ENCODE data around the gene PIM1. TPM values are rescaled to one million over a fixed set of nuclear protein-coding genes. Genes with fewer than 3 reads are reported as not detected.

PIM1 gene
- total and polyA plus RNA-seq, 10 of the 15 experiments (the other 5 are each of a cell fraction or from before 2014, with no cell fraction given), result 0.66 to 33.9 (median 10.2) TPM

- TF ChIP-seq TCF3 (IDR thresholded peaks at IDR 0.05; ENCODE audit: borderline replicate concordance, insufficient read depth, low read depth, low read length) (no peak), KLF5 (IDR thresholded peaks at IDR 0.05; ENCODE audit: partially characterized antibody) (no peak), MEF2A (IDR thresholded peaks at IDR 0.05; ENCODE audit: insufficient read depth, low read depth, low read length) (no peak), JUNB (IDR thresholded peaks at IDR 0.05) (no peak), NR2F1 (conservative IDR thresholded peaks at IDR 0.05) (no peak), WRNIP1 (IDR thresholded peaks at IDR 0.05; ENCODE audit: borderline replicate concordance, low read depth, low read length) (no peak), SRF (IDR thresholded peaks at IDR 0.05; ENCODE audit: low read depth in 2 of 2, low read length in 2 of 2) (no peak), ZNF217 (IDR thresholded peaks at IDR 0.05) (no peak), CBX3 (IDR thresholded peaks at IDR 0.05; ENCODE audit: borderline replicate concordance, low read depth) (no peak), ELK1 (IDR thresholded peaks at IDR 0.05; ENCODE audit: low read depth, low read length) (no peak)
Observed at GRCh38 chr6:37129566-37129965, 40.4 kb upstream of the PIM1 start (continued).

DNA sequence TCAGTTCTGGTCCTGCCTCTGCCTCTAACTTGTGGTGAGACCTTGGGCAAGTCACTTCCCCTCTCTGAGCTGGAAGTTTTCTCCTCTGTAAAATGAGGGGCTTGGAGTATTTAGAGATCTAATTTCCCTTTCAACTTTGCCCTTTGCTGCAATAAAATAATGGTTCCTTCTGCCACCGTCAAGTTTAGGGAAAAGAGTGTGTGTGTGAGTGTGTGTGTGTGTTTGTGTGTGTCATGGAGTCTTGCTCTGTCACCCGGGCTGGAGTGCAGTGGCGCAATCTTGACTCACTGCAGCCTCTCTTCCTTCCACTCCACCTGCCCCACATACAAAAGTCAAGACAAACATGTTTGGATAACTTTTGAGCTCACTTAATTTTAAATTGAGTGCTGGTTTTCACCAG lies 39.2 kb upstream of the PIM1 start:
- no peak overlapping the region for H2AFZ ChIP-seq (ENCODE audit: control insufficient read depth, low read depth, low read length)
- no peak overlapping the region for H3K4me2 ChIP-seq (ENCODE audit: control insufficient read depth, insufficient read depth)
- WGBS (ENCODE audit: insufficient coverage, insufficient replicate concordance, low lambda C conversion rate, missing lambda C conversion rate), result 100% methylated on average over 3 of the region's 3 CpGs
- BruUV-seq (replicated peaks), result no TSS peak
- ChIA-PET SMC1A (ENCODE audit: uncharacterized antibody, unreplicated experiment) (interaction anchor here (0.9 to 2.7 kb wide), 5 partner anchors 38 to 80 kb away, joined by 3 to 17 read pairs (median 5); partner anchors contain the start of gene PIM1), CTCF (interaction anchor here (0.6 to 3.2 kb wide), 6 partner anchors 11 to 113 kb away, joined by 3 to 15 read pairs (median 3); no protein-coding TSS in a partner anchor), POLR2A (interaction anchor here (0.6 kb wide), 1 partner anchor 9 kb away, joined by 3 read pairs; no protein-coding TSS in a partner anchor), RAD21 (ENCODE audit: unreplicated experiment) (interaction anchor here (0.6 to 4.6 kb wide), 6 partner anchors 20 to 80 kb away, joined by 3 to 41 read pairs (median 4); partner anchors contain the start of gene PIM1)
- FAIRE-seq (no peak), DNase-seq (ENCODE audit: low read depth, low spot score) (no peak), ATAC-seq (no peak)
- H3K4me1 ChIP-seq (ENCODE audit: control insufficient read depth, insufficient read depth, low read length), result peaks cover 15% of the 10 kb centered on the region; the same call in 1 of the 2 replicates
- no peaks in the 10 kb centered on the region for H3K79me2 ChIP-seq (ENCODE audit: control insufficient read depth, insufficient read depth, low read length)
- H3K9ac ChIP-seq (ENCODE audit: control insufficient read depth, insufficient read depth, low read length), result no peak overlapping the region
- H3K27ac ChIP-seq (ENCODE audit: control insufficient read depth, insufficient read depth), result no peak overlapping the region
- H3K27me3 ChIP-seq (replicated peaks in 1 of 2; ENCODE audit: control insufficient read depth in 2 of 2, insufficient read depth in 2 of 2, low read length in 1 of 2), result no peaks in the 10 kb centered on the region
- no peaks in the 10 kb centered on the region for H4K20me1 ChIP-seq (ENCODE audit: control insufficient read depth, insufficient read depth)
- H3K4me3 ChIP-seq, result no peak overlapping the region
- intact Hi-C loops (cut with micrococcal nuclease; ENCODE audit: unreplicated experiment) (no loop called here), in situ Hi-C loops (cut with MboI) (no loop called here)
- no peaks in the 10 kb centered on the region for H3K36me3 ChIP-seq (ENCODE audit: control insufficient read depth in 2 of 2, insufficient read depth in 2 of 2, low read length in 1 of 2)
- no peaks in the 10 kb centered on the region for H3K9me3 ChIP-seq (replicated peaks; ENCODE audit: control insufficient read depth, insufficient read depth, low read length)
- TF ChIP-seq BCL11A (IDR thresholded peaks at IDR 0.05; ENCODE audit: low read depth, low read length), result no peak
- TF ChIP-seq TBL1XR1 (IDR thresholded peaks at IDR 0.05; ENCODE audit: low read depth, low read length), result no peak
- TF ChIP-seq IKZF2 (IDR thresholded peaks at IDR 0.05), result no peak
- no peak for TF ChIP-seq BCLAF1 (IDR thresholded peaks at IDR 0.05)
- no peak for TF ChIP-seq NR2F1 (conservative IDR thresholded peaks at IDR 0.05)
- TF ChIP-seq, protein P1, sequence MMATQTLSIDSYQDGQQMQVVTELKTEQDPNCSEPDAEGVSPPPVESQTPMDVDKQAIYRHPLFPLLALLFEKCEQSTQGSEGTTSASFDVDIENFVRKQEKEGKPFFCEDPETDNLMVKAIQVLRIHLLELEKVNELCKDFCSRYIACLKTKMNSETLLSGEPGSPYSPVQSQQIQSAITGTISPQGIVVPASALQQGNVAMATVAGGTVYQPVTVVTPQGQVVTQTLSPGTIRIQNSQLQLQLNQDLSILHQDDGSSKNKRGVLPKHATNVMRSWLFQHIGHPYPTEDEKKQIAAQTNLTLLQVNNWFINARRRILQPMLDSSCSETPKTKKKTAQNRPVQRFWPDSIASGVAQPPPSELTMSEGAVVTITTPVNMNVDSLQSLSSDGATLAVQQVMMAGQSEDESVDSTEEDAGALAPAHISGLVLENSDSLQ (IDR thresholded peaks at IDR 0.05), result no peak
- no peak for TF ChIP-seq LARP7 (IDR thresholded peaks at IDR 0.05)
- no peak for TF ChIP-seq JUNB (IDR thresholded peaks at IDR 0.05)
- no peak for TF ChIP-seq CREM (IDR thresholded peaks at IDR 0.05; ENCODE audit: low read depth)
- no peak for TF ChIP-seq IRF4 (IDR thresholded peaks at IDR 0.05; ENCODE audit: low read depth, low read length)
- TF ChIP-seq IKZF1 (conservative IDR thresholded peaks at IDR 0.05), result no peak
- no peak for TF ChIP-seq CBX5 (IDR thresholded peaks at IDR 0.05; ENCODE audit: low read depth)
- TF ChIP-seq ZNF622 (IDR thresholded peaks at IDR 0.05), result no peak
- no peak for TF ChIP-seq CBFB (IDR thresholded peaks at IDR 0.05; ENCODE audit: low read depth)
